Immature natural killer cell (primary cell): Measurements from ENCODE around the gene ZNF165. TPM values are rescaled to one million over a fixed set of nuclear protein-coding genes. Genes with fewer than 3 reads are reported as not detected.
"Not testable (repeated sequence)": the region's sequence is repeated elsewhere in the genome, so short reads cannot be mapped to it uniquely, and the experiment has no call there.

ENCODE experiments used
- DNase-seq, 3 donors: peaks; one replicate each; pipeline ENCODE4 v3.0.0; 2022; ENCODE audit warnings: mixed read lengths in 1 of 3
- H3K27ac Mint-ChIP-seq, 6 donors: one replicate each; pipeline ENCODE4 v1.8.0; 2020; ENCODE audit warnings: mixed read lengths in 6 of 6, mild to moderate bottlenecking in 5 of 6, inconsistent platforms in 4 of 6, moderate library complexity in 3 of 6
- H3K27me3 Mint-ChIP-seq, 3 donors: one replicate each; pipeline ENCODE4 v1.8.0; 2020 to 2021; ENCODE audit warnings: low read depth in 3 of 3, mild to moderate bottlenecking in 3 of 3, mixed read lengths in 3 of 3, moderate library complexity in 3 of 3, inconsistent platforms in 1 of 3
- H3K36me3 Mint-ChIP-seq, 3 donors: one replicate each; pipeline ENCODE4 v1.8.0; 2020; ENCODE audit warnings: mixed read lengths in 3 of 3, inconsistent platforms in 2 of 3, mild to moderate bottlenecking in 2 of 3
- H3K4me1 Mint-ChIP-seq, 2 donors: one replicate each; pipeline ENCODE4 v1.8.0; 2020; ENCODE audit warnings: inconsistent platforms in 2 of 2, mild to moderate bottlenecking in 2 of 2, mixed read lengths in 2 of 2, moderate library complexity in 1 of 2
- H3K4me3 Mint-ChIP-seq, 5 donors: one replicate each; pipeline ENCODE4 v1.8.0; 2020; ENCODE audit warnings: mild to moderate bottlenecking in 5 of 5, mixed read lengths in 5 of 5, inconsistent platforms in 3 of 5, moderate library complexity in 3 of 5
- H3K9me3 Mint-ChIP-seq, 6 donors: one replicate each; pipeline ENCODE4 v1.8.0; 2020; ENCODE audit warnings: mild to moderate bottlenecking in 6 of 6, mixed read lengths in 6 of 6, inconsistent platforms in 4 of 6, moderate library complexity in 3 of 6
- polyA plus RNA-seq, 3 donors: library from polyadenylated mRNA; unstranded; fragments of 300-500 nt; fragmentation: Illumina TruSeq; gene quantifications; one replicate each; pipeline ENCODE4 v1.2.3, GENCODE V29; 2021

Gene ZNF165
- polyA plus RNA-seq, 3 donors from 2014 or later = 0.35 to 0.39 TPM; not detected in 1

GRCh38 chr6:28102699-28103098 lies 22.3 kb downstream of the ZNF165 start:
- H3K4me1 Mint-ChIP-seq = peaks cover 13 to 15% of the 10 kb centered on the region in 2 donors
- peak overlapping the region in 3 of 5 donors; percentile 12 to 37 (median 19) for H3K4me3 Mint-ChIP-seq
- H3K9me3 Mint-ChIP-seq, H3K36me3 Mint-ChIP-seq, DNase-seq: not testable (repeated sequence)
- H3K27ac Mint-ChIP-seq = peak overlapping the region in 1 of 6 donors; percentile 23
- peaks cover 2 to 14% (median 9%) of the 10 kb centered on the region in 3 donors for H3K27me3 Mint-ChIP-seq

- Mint-ChIP-seq H3K4me1 (peaks cover 13 to 15% of the 10 kb centered on the region in 2 donors), H3K27ac (peak overlapping the region; percentile 86 to 92 (median 92)), H3K27me3 (peaks cover 3 to 23% (median 10%) of the 10 kb centered on the region in 3 donors), H3K9me3 (no peaks in the 10 kb centered on the region), H3K4me3 (peak overlapping the region; percentile 89 to 94 (median 89)), H3K36me3 (peaks cover 0 to 7% (median 4%) of the 10 kb centered on the region in 3 donors)
- peak; percentile 77 to 83 (median 81) for DNase-seq
Measured at GRCh38 chr6:28104392-28105244, 24.2 kb downstream of the ZNF165 start.

GRCh38 chr6:28105245-28105639 lies 24.9 kb downstream of the ZNF165 start:
- H3K27ac Mint-ChIP-seq = peak overlapping the region; percentile 86 to 92 (median 92)
- no peak for DNase-seq

GRCh38 chr6:28107506-28107905 lies 27.1 kb downstream of the ZNF165 start:
- peaks cover 13 to 15% of the 10 kb centered on the region in 2 donors for H3K4me1 Mint-ChIP-seq
- H3K36me3 Mint-ChIP-seq = peaks cover 0 to 7% (median 0%) of the 10 kb centered on the region in 3 donors
- no peak overlapping the region for H3K4me3 Mint-ChIP-seq
- DNase-seq = no peak
- H3K27me3 Mint-ChIP-seq = peaks cover 3 to 14% (median 6%) of the 10 kb centered on the region in 3 donors
- H3K9me3 Mint-ChIP-seq = no peaks in the 10 kb centered on the region
- no peak overlapping the region for H3K27ac Mint-ChIP-seq

More at GRCh38 chr6:28105245-28105639, 24.9 kb downstream of the ZNF165 start:
- peaks cover 3 to 23% (median 10%) of the 10 kb centered on the region in 3 donors for H3K27me3 Mint-ChIP-seq
- H3K9me3 Mint-ChIP-seq = no peaks in the 10 kb centered on the region
- H3K4me1 Mint-ChIP-seq = peaks cover 13 to 15% of the 10 kb centered on the region in 2 donors
- H3K36me3 Mint-ChIP-seq = peaks cover 0 to 7% (median 0%) of the 10 kb centered on the region in 3 donors
- peak overlapping the region; percentile 89 to 94 (median 89) for H3K4me3 Mint-ChIP-seq

- Mint-ChIP-seq H3K27me3 (peaks cover 2 to 9% (median 3%) of the 10 kb centered on the region in 3 donors), H3K27ac (no peak overlapping the region), H3K4me3 (no peak overlapping the region), H3K4me1 (no peaks in the 10 kb centered on the region), H3K9me3 (no peaks in the 10 kb centered on the region), H3K36me3 (peaks cover 9 to 18% (median 11%) of the 10 kb centered on the region in 3 donors)
- DNase-seq = no peak
Measured at GRCh38 chr6:28111964-28112363, 31.6 kb downstream of the ZNF165 start.

GRCh38 chr6:28115799-28116198 lies 35.4 kb downstream of the ZNF165 start:
- H3K36me3 Mint-ChIP-seq = peaks cover 25 to 30% (median 29%) of the 10 kb centered on the region in 3 donors

GRCh38 chr6:28117386-28118050 lies 37.1 kb downstream of the ZNF165 start:
- H3K4me3 Mint-ChIP-seq = no peak overlapping the region
- peaks cover 29 to 36% (median 30%) of the 10 kb centered on the region in 3 donors for H3K36me3 Mint-ChIP-seq
- no peaks in the 10 kb centered on the region for H3K4me1 Mint-ChIP-seq
- no peak for DNase-seq
- no peaks in the 10 kb centered on the region for H3K9me3 Mint-ChIP-seq
- H3K27ac Mint-ChIP-seq = peak overlapping the region in 1 of 6 donors; percentile 65
- peaks cover 0 to 1% (median 0%) of the 10 kb centered on the region in 3 donors for H3K27me3 Mint-ChIP-seq

More at GRCh38 chr6:28115799-28116198, 35.4 kb downstream of the ZNF165 start:
- Mint-ChIP-seq H3K27me3 (peaks cover 0 to 1% (median 0%) of the 10 kb centered on the region in 3 donors), H3K4me3 (no peak overlapping the region), H3K27ac (no peak overlapping the region), H3K4me1 (no peaks in the 10 kb centered on the region), H3K9me3 (no peaks in the 10 kb centered on the region)
- DNase-seq = no peak

- H3K36me3 Mint-ChIP-seq = peaks cover 31 to 37% (median 31%) of the 10 kb centered on the region in 3 donors
- H3K4me3 Mint-ChIP-seq = no peak overlapping the region
- H3K27ac Mint-ChIP-seq = no peak overlapping the region
- no peak for DNase-seq
- H3K9me3 Mint-ChIP-seq = no peaks in the 10 kb centered on the region
- H3K4me1 Mint-ChIP-seq = peaks cover under 1% of the 10 kb centered on the region in 2 donors
- H3K27me3 Mint-ChIP-seq = peaks cover 0 to 1% (median 0%) of the 10 kb centered on the region in 3 donors
Measured at GRCh38 chr6:28118217-28118616, 37.8 kb downstream of the ZNF165 start.

GRCh38 chr6:28121876-28122275 lies 41.5 kb downstream of the ZNF165 start:
- no peak overlapping the region for H3K27ac Mint-ChIP-seq
- no peaks in the 10 kb centered on the region for H3K9me3 Mint-ChIP-seq
- H3K4me1 Mint-ChIP-seq = peaks cover 27 to 37% of the 10 kb centered on the region in 2 donors
- peaks cover 19 to 28% (median 25%) of the 10 kb centered on the region in 3 donors for H3K36me3 Mint-ChIP-seq
- DNase-seq = no peak
- peaks cover 0 to 1% (median 0%) of the 10 kb centered on the region in 3 donors for H3K27me3 Mint-ChIP-seq
- H3K4me3 Mint-ChIP-seq = peak overlapping the region in 2 of 5 donors; percentile 26 to 33

- peak overlapping the region in 2 of 5 donors; percentile 26 to 33 for H3K4me3 Mint-ChIP-seq
- not testable (repeated sequence) for DNase-seq, H3K27me3 Mint-ChIP-seq, H3K9me3 Mint-ChIP-seq
- H3K27ac Mint-ChIP-seq = peak overlapping the region in 1 of 6 donors; percentile 15
- H3K36me3 Mint-ChIP-seq = peaks cover 19 to 28% (median 25%) of the 10 kb centered on the region in 3 donors
- peaks cover 28 to 41% of the 10 kb centered on the region in 2 donors for H3K4me1 Mint-ChIP-seq
Measured at GRCh38 chr6:28122283-28122682, 41.9 kb downstream of the ZNF165 start.

GRCh38 chr6:28124350-28124970 lies 44.1 kb downstream of the ZNF165 start, which contains the start of gene ZSCAN16:
Gene ZSCAN16 (plus strand): TSS chr6:28124609. CDS start chr6:28125444, 835 bp downstream.
- Mint-ChIP-seq H3K4me1 (peaks cover 33 to 52% of the 10 kb centered on the region in 2 donors), H3K36me3 (peaks cover 15 to 28% (median 21%) of the 10 kb centered on the region in 3 donors), H3K27ac (peak within 1 kb of the TSS; percentile 89 to 98 (median 96)), H3K9me3 (no peaks in the 10 kb centered on the region), H3K27me3 (no peaks in the 10 kb centered on the region), H3K4me3 (peak within 1 kb of the TSS; percentile 95 to 99 (median 97))
- DNase-seq = peak; percentile 73 to 81 (median 78)

- peak in 1 of 3 donors; percentile 11 for DNase-seq
- H3K36me3 Mint-ChIP-seq = peaks cover 14 to 24% (median 21%) of the 10 kb centered on the region in 3 donors
- peaks cover 33 to 54% of the 10 kb centered on the region in 2 donors for H3K4me1 Mint-ChIP-seq
- peak overlapping the region; percentile 95 to 99 (median 97) for H3K4me3 Mint-ChIP-seq
- H3K27me3 Mint-ChIP-seq = no peaks in the 10 kb centered on the region
- H3K27ac Mint-ChIP-seq = peak overlapping the region; percentile 89 to 98 (median 96)
- no peaks in the 10 kb centered on the region for H3K9me3 Mint-ChIP-seq
Measured at GRCh38 chr6:28124971-28125353, 44.6 kb downstream of the ZNF165 start.

- peak overlapping the region; percentile 89 to 98 (median 96) for H3K27ac Mint-ChIP-seq
- DNase-seq = no peak
- H3K4me1 Mint-ChIP-seq = peaks cover 33 to 59% of the 10 kb centered on the region in 2 donors
- peaks cover 10 to 20% (median 16%) of the 10 kb centered on the region in 3 donors for H3K36me3 Mint-ChIP-seq
- H3K27me3 Mint-ChIP-seq = no peaks in the 10 kb centered on the region
- no peaks in the 10 kb centered on the region for H3K9me3 Mint-ChIP-seq
- H3K4me3 Mint-ChIP-seq = peak overlapping the region; percentile 95 to 99 (median 97)
Measured at GRCh38 chr6:28125401-28125800, 45.0 kb downstream of the ZNF165 start.
